ENCODE results near the gene SDHAF2. TPM values are rescaled to one million over a fixed set of nuclear protein-coding genes. Genes with fewer than 3 reads are reported as not detected.
A peak's percentile ranks its signal among the peaks of the same experiment; 100 is the strongest.

The SDHAF2 gene
- total RNA-seq, 4 donors from 2014 or later = 29.0 to 71.0 (median 48.3) TPM

DNA sequence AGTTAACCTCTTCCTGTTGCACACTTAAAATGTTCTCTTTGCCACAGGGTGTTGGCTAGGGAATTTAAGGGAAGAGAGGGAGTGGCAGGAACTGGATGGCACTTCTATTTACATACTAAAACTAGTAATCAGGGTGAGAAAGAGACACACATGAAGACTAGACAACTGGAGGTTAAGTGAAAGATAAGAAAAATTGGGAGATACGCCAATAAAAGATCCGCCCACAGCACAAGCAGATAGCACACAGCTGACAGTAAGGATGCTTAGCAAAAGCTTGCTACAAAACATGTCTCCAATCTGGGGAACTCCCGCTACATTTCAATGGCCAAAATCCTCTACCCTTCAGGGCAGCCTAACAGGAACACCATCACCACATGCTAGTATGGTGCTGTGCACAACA lies 13.0 kb upstream of the SDHAF2 start:
- 74% methylated on average over 3 of the region's 3 CpGs for WGBS
- intact Hi-C loops (cut with DNase I) = no loop called here
- Histone ChIP-seq H3K4me3 (no peak overlapping the region), H3K9me3 (no peaks in the 10 kb centered on the region), H3K4me1 (peaks cover 11 to 18% (median 14%) of the 10 kb centered on the region in 4 donors), H3K27me3 (no peaks in the 10 kb centered on the region), H3K27ac (replicated peaks in 1 of 4) (peak overlapping the region in 1 of 4 donors; percentile 1), H3K36me3 (peaks cover 79 to 100% (median 99%) of the 10 kb centered on the region in 4 donors)
- no peak for DNase-seq (ENCODE audit: extremely low spot score)
- no peak for TF ChIP-seq EP300 (IDR thresholded peaks at IDR 0.05)
- TF ChIP-seq POLR2A (IDR thresholded peaks at IDR 0.05; ENCODE audit: low read depth) = no peak
- TF ChIP-seq, protein P1, sequence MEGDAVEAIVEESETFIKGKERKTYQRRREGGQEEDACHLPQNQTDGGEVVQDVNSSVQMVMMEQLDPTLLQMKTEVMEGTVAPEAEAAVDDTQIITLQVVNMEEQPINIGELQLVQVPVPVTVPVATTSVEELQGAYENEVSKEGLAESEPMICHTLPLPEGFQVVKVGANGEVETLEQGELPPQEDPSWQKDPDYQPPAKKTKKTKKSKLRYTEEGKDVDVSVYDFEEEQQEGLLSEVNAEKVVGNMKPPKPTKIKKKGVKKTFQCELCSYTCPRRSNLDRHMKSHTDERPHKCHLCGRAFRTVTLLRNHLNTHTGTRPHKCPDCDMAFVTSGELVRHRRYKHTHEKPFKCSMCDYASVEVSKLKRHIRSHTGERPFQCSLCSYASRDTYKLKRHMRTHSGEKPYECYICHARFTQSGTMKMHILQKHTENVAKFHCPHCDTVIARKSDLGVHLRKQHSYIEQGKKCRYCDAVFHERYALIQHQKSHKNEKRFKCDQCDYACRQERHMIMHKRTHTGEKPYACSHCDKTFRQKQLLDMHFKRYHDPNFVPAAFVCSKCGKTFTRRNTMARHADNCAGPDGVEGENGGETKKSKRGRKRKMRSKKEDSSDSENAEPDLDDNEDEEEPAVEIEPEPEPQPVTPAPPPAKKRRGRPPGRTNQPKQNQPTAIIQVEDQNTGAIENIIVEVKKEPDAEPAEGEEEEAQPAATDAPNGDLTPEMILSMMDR (IDR thresholded peaks at IDR 0.05) = no peak
- TF ChIP-seq POLR2AphosphoS5 (IDR thresholded peaks at IDR 0.05) = no peak

DNA sequence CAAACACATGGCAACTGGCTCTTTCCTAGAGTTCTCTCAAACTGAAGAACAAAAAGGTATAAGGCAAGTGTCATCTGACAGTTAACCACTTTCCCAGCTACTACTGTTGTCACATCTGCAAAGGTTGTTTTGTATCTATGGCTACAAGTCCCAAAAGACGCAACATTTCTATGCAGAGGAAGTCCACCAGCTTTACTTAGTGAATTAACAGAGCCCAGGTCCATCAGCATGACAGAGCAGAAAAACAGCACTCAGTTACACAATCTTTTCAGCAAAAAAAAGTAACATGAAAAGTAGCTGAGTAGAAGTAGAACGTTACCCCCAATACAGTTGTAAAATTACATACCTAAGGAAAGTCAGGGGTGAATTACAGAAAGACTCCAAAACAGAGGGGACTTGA lies 12.3 kb upstream of the SDHAF2 start:
- no peak for TF ChIP-seq POLR2A (IDR thresholded peaks at IDR 0.05; ENCODE audit: low read depth)
- TF ChIP-seq, protein P1 (IDR thresholded peaks at IDR 0.05) = no peak
- no peak for TF ChIP-seq POLR2AphosphoS5 (IDR thresholded peaks at IDR 0.05)
- no peak for TF ChIP-seq EP300 (IDR thresholded peaks at IDR 0.05)
- DNase-seq (ENCODE audit: extremely low spot score) = no peak
- Histone ChIP-seq H3K36me3 (peaks cover 72 to 98% (median 92%) of the 10 kb centered on the region in 4 donors), H3K27me3 (no peaks in the 10 kb centered on the region), H3K27ac (replicated peaks in 1 of 4) (peak overlapping the region in 1 of 4 donors; percentile 12), H3K4me1 (peaks cover 16 to 24% (median 17%) of the 10 kb centered on the region in 4 donors), H3K9me3 (no peaks in the 10 kb centered on the region), H3K4me3 (no peak overlapping the region)
- WGBS = 37% methylated on average over 2 of the region's 2 CpGs
- intact Hi-C loops (cut with DNase I) = no loop called here

DNA sequence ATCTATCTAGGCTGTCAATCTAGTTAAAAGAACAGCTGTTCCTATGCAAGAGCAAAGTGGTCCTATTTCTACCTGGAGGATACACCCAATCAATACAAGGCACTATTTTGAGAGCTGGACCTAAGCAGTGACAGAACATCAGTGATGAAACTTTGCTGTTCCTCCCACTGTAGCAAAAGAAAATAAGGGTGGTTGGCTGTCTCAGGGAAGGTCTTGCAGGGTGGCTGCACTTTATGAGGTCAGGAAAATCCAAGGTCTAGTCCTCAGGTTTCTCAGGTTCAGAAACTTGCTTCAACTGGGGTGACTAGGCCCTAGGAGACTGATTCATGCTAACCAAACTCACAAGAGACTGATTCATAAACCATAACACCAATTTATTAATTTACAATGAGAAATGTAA lies 11.8 kb upstream of the SDHAF2 start:
- no peak overlapping the region for H3K4me3 ChIP-seq
- H3K27ac ChIP-seq (replicated peaks in 1 of 4) = peak overlapping the region in 1 of 4 donors; percentile 12
- peaks cover 67 to 95% (median 87%) of the 10 kb centered on the region in 4 donors for H3K36me3 ChIP-seq
- TF ChIP-seq EP300 (IDR thresholded peaks at IDR 0.05) (no peak), POLR2A (IDR thresholded peaks at IDR 0.05; ENCODE audit: low read depth) (no peak), POLR2AphosphoS5 (IDR thresholded peaks at IDR 0.05) (no peak)
- TF ChIP-seq, protein P1 (IDR thresholded peaks at IDR 0.05) = no peak
- peaks cover 16 to 26% (median 18%) of the 10 kb centered on the region in 4 donors for H3K4me1 ChIP-seq
- no peaks in the 10 kb centered on the region for H3K27me3 ChIP-seq
- intact Hi-C loops (cut with DNase I) = no loop called here
- no peaks in the 10 kb centered on the region for H3K9me3 ChIP-seq
- no peak for DNase-seq (ENCODE audit: extremely low spot score)

DNA sequence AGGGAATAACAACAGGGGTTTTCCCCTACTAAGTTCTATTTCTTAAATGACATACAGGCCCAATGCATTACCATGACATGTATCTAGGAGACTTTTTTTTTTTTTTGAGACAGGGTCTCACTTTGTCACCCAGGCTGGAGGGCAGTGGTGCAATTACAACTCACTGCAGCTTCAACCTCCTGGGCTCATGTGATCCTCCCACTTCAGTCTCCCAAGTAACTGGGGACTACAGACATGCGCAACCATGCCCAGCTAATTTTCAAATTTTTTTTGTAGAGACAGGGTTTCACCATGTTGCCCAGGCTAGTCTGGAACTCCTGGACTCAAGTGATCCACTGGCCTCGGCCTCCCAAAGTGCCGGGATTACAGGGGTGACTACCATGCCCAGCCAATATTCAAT lies 7.7 kb upstream of the SDHAF2 start:
- TF ChIP-seq EP300 (IDR thresholded peaks at IDR 0.05) (no peak), POLR2A (IDR thresholded peaks at IDR 0.05; ENCODE audit: low read depth) (no peak), POLR2AphosphoS5 (IDR thresholded peaks at IDR 0.05) (no peak)
- TF ChIP-seq, protein P1 (IDR thresholded peaks at IDR 0.05) = no peak
- DNase-seq (ENCODE audit: extremely low spot score) = no peak
- H3K36me3 ChIP-seq = peaks cover 59 to 95% (median 86%) of the 10 kb centered on the region in 4 donors
- no peaks in the 10 kb centered on the region for H3K9me3 ChIP-seq
- no peak overlapping the region for H3K27ac ChIP-seq (replicated peaks in 1 of 4)
- H3K27me3 ChIP-seq = no peaks in the 10 kb centered on the region
- intact Hi-C loops (cut with DNase I) = no loop called here
- peaks cover 18 to 57% (median 39%) of the 10 kb centered on the region in 4 donors for H3K4me1 ChIP-seq
- 94% methylated on average over 3 of the region's 3 CpGs for WGBS
- no peak overlapping the region for H3K4me3 ChIP-seq
